ENCODE results near the gene RPL13A. TPM values are rescaled to one million over a fixed set of nuclear protein-coding genes. Genes with fewer than 3 reads are reported as not detected.

The RPL13A gene
- total and polyA plus RNA-seq, 2 of the 13 experiments (the other 11 are each of a cell fraction or from before 2014, with no cell fraction given) = 2,601 to 3,407 TPM

GRCh38 chr19:49487277-49488045, at the start of gene RPL13A (continued):
- TF ChIP-seq TRIM22 (IDR thresholded peaks at IDR 0.05) (no peak), ZNF124 (CRISPR knock-in tag; IDR thresholded peaks at IDR 0.05) (no peak), ZNF274 (CRISPR knock-in tag; IDR thresholded peaks at IDR 0.05) (peak; percentile 85), ZNF773 (CRISPR knock-in tag; IDR thresholded peaks at IDR 0.05; ENCODE audit: borderline replicate concordance) (0 out of 2 replicates have a peak, but pooled peaks have one; percentile 55), IKZF5 (CRISPR knock-in tag; IDR thresholded peaks at IDR 0.05) (peak; percentile 73; the same call in 1 of the 2 replicates), ZNF749 (CRISPR knock-in tag; IDR thresholded peaks at IDR 0.05; ENCODE audit: borderline replicate concordance) (peak; percentile 83), ZNF597 (CRISPR knock-in tag; IDR thresholded peaks at IDR 0.05) (no peak), ZNF839 (CRISPR knock-in tag; IDR thresholded peaks at IDR 0.05; ENCODE audit: borderline replicate concordance) (no peak), ZNF564 (CRISPR knock-in tag; IDR thresholded peaks at IDR 0.05) (no peak), ZNF280D (CRISPR knock-in tag; IDR thresholded peaks at IDR 0.05) (no peak), FIP1L1 (IDR thresholded peaks at IDR 0.05; ENCODE audit: borderline replicate concordance, insufficient read depth, low read depth, low read length) (0 out of 2 replicates have a peak, but pooled peaks have one; percentile 74), ZNF282 (IDR thresholded peaks at IDR 0.05; ENCODE audit: partially characterized antibody) (no peak)
- TF ChIP-seq, protein P1, sequence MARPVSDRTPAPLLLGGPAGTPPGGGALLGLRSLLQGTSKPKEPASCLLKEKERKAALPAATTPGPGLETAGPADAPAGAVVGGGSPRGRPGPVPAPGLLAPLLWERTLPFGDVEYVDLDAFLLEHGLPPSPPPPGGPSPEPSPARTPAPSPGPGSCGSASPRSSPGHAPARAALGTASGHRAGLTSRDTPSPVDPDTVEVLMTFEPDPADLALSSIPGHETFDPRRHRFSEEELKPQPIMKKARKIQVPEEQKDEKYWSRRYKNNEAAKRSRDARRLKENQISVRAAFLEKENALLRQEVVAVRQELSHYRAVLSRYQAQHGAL (CRISPR knock-in tag; IDR thresholded peaks at IDR 0.05; ENCODE audit: not compliant biosample characterization) = peak; percentile 81
- TF ChIP-seq, protein P2, sequence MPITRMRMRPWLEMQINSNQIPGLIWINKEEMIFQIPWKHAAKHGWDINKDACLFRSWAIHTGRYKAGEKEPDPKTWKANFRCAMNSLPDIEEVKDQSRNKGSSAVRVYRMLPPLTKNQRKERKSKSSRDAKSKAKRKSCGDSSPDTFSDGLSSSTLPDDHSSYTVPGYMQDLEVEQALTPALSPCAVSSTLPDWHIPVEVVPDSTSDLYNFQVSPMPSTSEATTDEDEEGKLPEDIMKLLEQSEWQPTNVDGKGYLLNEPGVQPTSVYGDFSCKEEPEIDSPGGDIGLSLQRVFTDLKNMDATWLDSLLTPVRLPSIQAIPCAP (CRISPR knock-in tag; IDR thresholded peaks at IDR 0.05; ENCODE audit: low read depth) = no peak

Measured in HepG2 (cell line).